HL-60/S4 treated with phorbol 12-myristate 13-acetate at 8.2 ng/mL for 4 days and 3 days (cell line): Measurements from ENCODE around the gene ITPR1.

ENCODE experiments used
- in situ Hi-C: fragments of 300-500 bp; cut with MboI; formaldehyde crosslinking; loops from 2 replicates; pipeline ENCODE4 v1.15.0; 2022; ENCODE audit warnings: low sequenced_read_pairs

ITPR1 gene

GRCh38 chr3:4627651-4628375, 134.7 kb downstream of the ITPR1 start:
- in situ Hi-C loops, result loop anchor here (25.0 kb wide), 1 partner anchor 116 kb away; no protein-coding TSS in a partner anchor

- in situ Hi-C loops, result loop anchor here (10.0 to 25.0 kb wide), 2 partner anchors 117 to 285 kb away; no protein-coding TSS in a partner anchor
Observed at GRCh38 chr3:4629095-4630007, 136.2 kb downstream of the ITPR1 start.

- in situ Hi-C loops, result loop anchor here (10.0 to 25.0 kb wide), 2 partner anchors 121 to 289 kb away; no protein-coding TSS in a partner anchor
Observed at GRCh38 chr3:4633078-4634004, 140.2 kb downstream of the ITPR1 start.

- in situ Hi-C loops, result loop anchor here (10.0 to 25.0 kb wide), 2 partner anchors 123 to 290 kb away; no protein-coding TSS in a partner anchor
Observed at GRCh38 chr3:4634894-4635293, 141.7 kb downstream of the ITPR1 start.

GRCh38 chr3:4637265-4637664, 144.1 kb downstream of the ITPR1 start:
- in situ Hi-C loops, result loop anchor here (10.0 to 25.0 kb wide), 2 partner anchors 125 to 292 kb away; no protein-coding TSS in a partner anchor

- in situ Hi-C loops, result loop anchor here (25.0 kb wide), 1 partner anchor 130 kb away; no protein-coding TSS in a partner anchor
Observed at GRCh38 chr3:4641863-4642563, 148.9 kb downstream of the ITPR1 start.

- in situ Hi-C loops, result loop anchor here (25.0 kb wide), 1 partner anchor 130 kb away; no protein-coding TSS in a partner anchor
Observed at GRCh38 chr3:4642611-4643010, 149.5 kb downstream of the ITPR1 start.

GRCh38 chr3:4643904-4644547, 150.9 kb downstream of the ITPR1 start:
- in situ Hi-C loops, result loop anchor here (25.0 kb wide), 1 partner anchor 132 kb away; no protein-coding TSS in a partner anchor

GRCh38 chr3:4644951-4645350, 151.8 kb downstream of the ITPR1 start:
- in situ Hi-C loops, result loop anchor here (25.0 kb wide), 1 partner anchor 133 kb away; no protein-coding TSS in a partner anchor

- in situ Hi-C loops, result loop anchor here (25.0 kb wide), 1 partner anchor 133 kb away; no protein-coding TSS in a partner anchor
Observed at GRCh38 chr3:4645468-4645867, 152.3 kb downstream of the ITPR1 start.

- in situ Hi-C loops, result loop anchor here (25.0 kb wide), 1 partner anchor 135 kb away; no protein-coding TSS in a partner anchor
Observed at GRCh38 chr3:4647411-4647810, 154.3 kb downstream of the ITPR1 start.

GRCh38 chr3:4655145-4656045, 162.2 kb downstream of the ITPR1 start:
- in situ Hi-C loops, result no loop called here

GRCh38 chr3:4656059-4656458, 162.9 kb downstream of the ITPR1 start:
- in situ Hi-C loops, result no loop called here

- in situ Hi-C loops, result no loop called here
Observed at GRCh38 chr3:4656626-4657328, 163.6 kb downstream of the ITPR1 start.

- in situ Hi-C loops, result no loop called here
Observed at GRCh38 chr3:4660936-4661335, 167.8 kb downstream of the ITPR1 start.

- in situ Hi-C loops, result no loop called here
Observed at GRCh38 chr3:4664412-4664811, 171.3 kb downstream of the ITPR1 start.

GRCh38 chr3:4665197-4665596, 172.0 kb downstream of the ITPR1 start:
- in situ Hi-C loops, result no loop called here
